ENCODE results near the gene CPNE4.

Gene CPNE4

GRCh38 chr3:131568460-131568859, 466.4 kb downstream of the CPNE4 start:
- CTCF ChIA-PET = interaction anchor here (0.8 to 1.3 kb wide), 4 partner anchors 8 to 461 kb away, joined by 3 read pairs; no protein-coding TSS in a partner anchor
- TF ChIP-seq, protein P1, sequence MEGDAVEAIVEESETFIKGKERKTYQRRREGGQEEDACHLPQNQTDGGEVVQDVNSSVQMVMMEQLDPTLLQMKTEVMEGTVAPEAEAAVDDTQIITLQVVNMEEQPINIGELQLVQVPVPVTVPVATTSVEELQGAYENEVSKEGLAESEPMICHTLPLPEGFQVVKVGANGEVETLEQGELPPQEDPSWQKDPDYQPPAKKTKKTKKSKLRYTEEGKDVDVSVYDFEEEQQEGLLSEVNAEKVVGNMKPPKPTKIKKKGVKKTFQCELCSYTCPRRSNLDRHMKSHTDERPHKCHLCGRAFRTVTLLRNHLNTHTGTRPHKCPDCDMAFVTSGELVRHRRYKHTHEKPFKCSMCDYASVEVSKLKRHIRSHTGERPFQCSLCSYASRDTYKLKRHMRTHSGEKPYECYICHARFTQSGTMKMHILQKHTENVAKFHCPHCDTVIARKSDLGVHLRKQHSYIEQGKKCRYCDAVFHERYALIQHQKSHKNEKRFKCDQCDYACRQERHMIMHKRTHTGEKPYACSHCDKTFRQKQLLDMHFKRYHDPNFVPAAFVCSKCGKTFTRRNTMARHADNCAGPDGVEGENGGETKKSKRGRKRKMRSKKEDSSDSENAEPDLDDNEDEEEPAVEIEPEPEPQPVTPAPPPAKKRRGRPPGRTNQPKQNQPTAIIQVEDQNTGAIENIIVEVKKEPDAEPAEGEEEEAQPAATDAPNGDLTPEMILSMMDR (IDR thresholded peaks at IDR 0.05; ENCODE audit: insufficient read depth, low read length, missing control alignments) = no peak
- H3K4me3 ChIP-seq (ENCODE audit: low read depth, low read length) = no peak overlapping the region
- DNase-seq (ENCODE audit: low read depth, low spot score) = no peak
- POLR2A ChIA-PET = no interaction called here

DNA sequence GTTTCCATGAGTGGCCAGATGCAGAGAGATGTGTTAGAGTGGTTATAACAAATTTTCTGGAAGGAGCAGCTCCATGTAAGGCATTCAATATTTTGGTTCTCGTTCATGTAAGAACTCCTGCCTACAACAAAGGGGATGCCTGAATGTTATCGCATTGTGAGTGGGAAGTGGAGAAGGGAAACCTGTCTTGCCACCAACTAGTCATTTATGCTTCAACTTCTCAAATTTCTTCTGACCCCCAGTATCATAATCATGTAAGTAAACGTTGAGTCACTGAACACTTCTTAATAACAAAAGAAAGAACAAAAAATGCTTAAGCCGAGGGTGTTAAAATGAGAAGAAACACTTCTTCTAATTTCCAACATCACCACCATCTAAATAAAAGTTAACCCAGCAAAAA, 470.0 kb downstream of the CPNE4 start:
- TF ChIP-seq, protein P1 (IDR thresholded peaks at IDR 0.05; ENCODE audit: insufficient read depth, low read length, missing control alignments) = no peak

DNA sequence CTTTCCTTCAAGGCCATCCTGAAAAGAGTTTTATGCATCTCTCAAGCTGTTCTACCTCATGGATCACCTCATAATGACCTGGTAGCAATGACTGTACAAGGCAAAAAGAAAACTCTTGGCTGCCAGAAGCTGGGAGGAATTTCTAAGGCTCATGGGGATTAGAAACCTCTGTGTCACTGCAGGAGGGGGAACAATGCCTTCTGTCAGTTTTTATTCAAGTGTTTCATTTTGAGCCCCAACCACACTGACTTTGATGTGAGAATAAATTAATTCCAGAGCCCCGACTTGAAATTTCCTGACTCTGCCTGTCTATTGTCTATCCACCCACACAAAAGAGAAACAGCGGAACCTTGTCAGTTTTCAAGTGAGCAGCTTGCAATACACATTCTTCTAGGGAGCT, 473.3 kb downstream of the CPNE4 start:
- CTCF ChIA-PET = interaction anchor here (1.3 to 1.5 kb wide), 2 partner anchors 12 to 35 kb away, joined by 3 to 4 read pairs; no protein-coding TSS in a partner anchor
- POLR2A ChIA-PET = no interaction called here
- no peak overlapping the region for H3K4me3 ChIP-seq (ENCODE audit: low read depth, low read length)
- TF ChIP-seq, protein P1 (IDR thresholded peaks at IDR 0.05; ENCODE audit: insufficient read depth, low read length, missing control alignments) = no peak
- DNase-seq (ENCODE audit: low read depth, low spot score) = no peak

More for the DNA sequence above, 470.0 kb downstream of the CPNE4 start:
- CTCF ChIA-PET = interaction anchor here (1.1 kb wide), 1 partner anchor 465 kb away, joined by 3 read pairs; no protein-coding TSS in a partner anchor
- no peak overlapping the region for H3K4me3 ChIP-seq (ENCODE audit: low read depth, low read length)
- no peak for DNase-seq (ENCODE audit: low read depth, low spot score)
- POLR2A ChIA-PET = no interaction called here

DNA sequence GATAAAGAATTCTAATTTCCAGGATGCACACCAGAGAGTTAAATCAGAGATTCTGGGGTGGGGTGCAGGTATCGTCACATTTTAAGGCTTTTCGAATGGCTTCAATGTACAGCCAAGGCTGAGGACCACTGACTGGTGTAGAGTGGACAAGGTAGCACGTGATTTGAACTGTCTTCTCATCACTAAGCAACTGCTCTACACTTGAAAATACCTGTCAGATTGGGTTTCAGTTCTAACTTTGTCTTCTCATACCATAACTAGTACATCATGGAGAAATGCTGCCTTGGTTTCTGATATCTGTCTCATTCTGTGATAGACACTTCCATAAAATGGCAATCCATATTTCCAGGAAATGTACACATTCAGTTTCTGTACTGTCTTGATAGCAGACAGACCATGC, 474.0 kb downstream of the CPNE4 start:
- ChIA-PET CTCF (interaction anchor here (1.1 to 2.2 kb wide), 3 partner anchors 8 to 11 kb away, joined by 3 to 9 read pairs (median 3); no protein-coding TSS in a partner anchor), POLR2A (no interaction called here)
- TF ChIP-seq, protein P1 (IDR thresholded peaks at IDR 0.05; ENCODE audit: insufficient read depth, low read length, missing control alignments) = no peak
- H3K4me3 ChIP-seq (ENCODE audit: low read depth, low read length) = no peak overlapping the region
- DNase-seq (ENCODE audit: low read depth, low spot score) = no peak

DNA sequence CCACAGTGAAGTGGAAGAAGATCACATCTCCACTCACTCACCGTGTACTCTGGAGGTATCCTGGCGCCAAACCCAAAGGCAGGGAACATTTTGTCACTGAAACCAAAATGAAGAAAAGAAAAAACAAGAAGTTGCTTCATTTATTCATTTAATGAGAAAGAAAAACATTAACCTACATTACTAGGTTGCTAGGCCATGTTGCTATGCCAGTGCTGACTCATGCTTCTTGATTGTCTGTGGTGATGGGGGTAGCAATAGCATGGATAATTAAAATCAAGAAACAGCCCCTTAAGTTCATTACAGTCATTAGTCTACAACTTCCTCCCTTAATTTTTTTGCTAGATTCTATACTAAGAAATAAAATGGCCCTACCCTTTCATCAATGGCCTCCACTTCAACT, 479.4 kb downstream of the CPNE4 start:
- DNase-seq (ENCODE audit: low read depth, low spot score) = no peak
- ChIA-PET POLR2A (no interaction called here), CTCF (interaction anchor here (1.9 kb wide), 1 partner anchor 479 kb away, joined by 5 read pairs; the partner anchor contains the start of gene CPNE4)
- no peak overlapping the region for H3K4me3 ChIP-seq (ENCODE audit: low read depth, low read length)
- TF ChIP-seq, protein P1 (IDR thresholded peaks at IDR 0.05; ENCODE audit: insufficient read depth, low read length, missing control alignments) = no peak

- ChIA-PET CTCF (interaction anchor here (0.6 to 1.9 kb wide), 2 partner anchors 22 to 481 kb away, joined by 3 to 5 read pairs; partner anchors contain the start of gene CPNE4), POLR2A (no interaction called here)
- no peak overlapping the region for H3K4me3 ChIP-seq (ENCODE audit: low read depth, low read length)
- TF ChIP-seq, protein P1 (IDR thresholded peaks at IDR 0.05; ENCODE audit: insufficient read depth, low read length, missing control alignments) = no peak
- no peak for DNase-seq (ENCODE audit: low read depth, low spot score)
Measured at GRCh38 chr3:131553495-131554247, 481.1 kb downstream of the CPNE4 start.

Measured in AG04449 (cell line).